SK-N-MC (cell line): ENCODE results near the gene CUEDC2.

ENCODE experiments used
- EZH2 ChIP-seq: fragments of 200-600 bp; sonication (generic); IDR thresholded peaks from one replicate; pipeline ENCODE4 v1.6.1; 2017; ENCODE audit warnings: antibody characterized with exemption
- FOXP2 ChIP-seq: optimal IDR thresholded peaks from 2 replicates; pipeline ENCODE3; 2011; ENCODE audit warnings: mild to moderate bottlenecking, moderate library complexity; ENCODE audit not compliant: insufficient read depth; ENCODE audit errors: extremely low read length, control extremely low read depth
- POLR2AphosphoS5 ChIP-seq: IDR thresholded peaks from 2 replicates; pipeline ENCODE4 v1.6.1; 2012; ENCODE audit warnings: mild to moderate bottlenecking, low read depth, low read length, borderline replicate concordance

DNA sequence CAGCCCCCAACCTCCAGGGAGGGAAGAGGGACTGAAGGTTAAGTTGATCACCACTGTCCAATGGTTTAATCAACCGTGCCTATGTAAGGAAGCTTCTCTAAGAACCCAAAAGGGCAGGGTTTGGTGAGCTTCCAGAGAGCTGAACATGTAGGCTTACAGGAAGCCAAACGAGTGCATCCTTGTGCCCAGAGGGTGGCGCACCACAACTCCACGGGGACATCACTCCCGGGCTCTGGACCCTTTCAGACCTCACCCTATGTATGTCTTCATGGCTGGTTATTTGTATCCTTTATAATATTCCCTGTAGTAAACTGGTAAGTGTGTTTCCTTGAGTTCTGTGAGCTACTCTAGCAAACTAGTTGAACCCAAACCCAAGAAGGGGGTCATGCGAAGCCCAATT, 48.3 kb downstream of the CUEDC2 start:
- no peak for TF ChIP-seq EZH2
- TF ChIP-seq POLR2AphosphoS5 = no peak
- TF ChIP-seq FOXP2 = no peak
